GM12878 (cell line): ENCODE data around the gene HDHD3. TPM values are rescaled to one million over a fixed set of nuclear protein-coding genes. Genes with fewer than 3 reads are reported as not detected.
A peak's percentile ranks its signal among the peaks of the same experiment; 100 is the strongest.

Source experiments
- BCL11A ChIP-seq: IDR thresholded peaks from 2 replicates; pipeline ENCODE4 v1.6.1; 2011; ENCODE audit warnings: low read depth, low read length
- CBX3 ChIP-seq: fragments of 200-600 bp; sonication (generic); IDR thresholded peaks from 2 replicates; pipeline ENCODE4 v1.6.1; 2016; ENCODE audit warnings: low read depth, borderline replicate concordance
- CHD2 ChIP-seq: IDR thresholded peaks from 2 replicates; pipeline ENCODE4 v1.6.1; 2011; ENCODE audit warnings: low read depth, low read length, improper control_type of control experiment, borderline replicate concordance
- CREB1 ChIP-seq: IDR thresholded peaks from 2 replicates; pipeline ENCODE4 v1.6.1; 2012; ENCODE audit warnings: low read depth, mild to moderate bottlenecking, inconsistent platforms
- DPF2 ChIP-seq: fragments of 450-650 bp; IDR thresholded peaks from 2 replicates; pipeline ENCODE4 v1.6.1; 2017; ENCODE audit warnings: mild to moderate bottlenecking
- EED ChIP-seq: sonication (generic); IDR thresholded peaks from 2 replicates; pipeline ENCODE4 v1.6.1; 2016; ENCODE audit warnings: antibody characterized with exemption, low read depth
- ELK1 ChIP-seq: IDR thresholded peaks from 2 replicates; pipeline ENCODE4 v1.6.1; 2012; ENCODE audit warnings: low read depth, low read length, improper control_type of control experiment
- EP300 ChIP-seq, 2 experiments: fragments of 150-350 bp in 1 of 2; IDR thresholded peaks; 2 replicates each; pipeline ENCODE4 v1.6.1; 2011 to 2012; ENCODE audit warnings: low read depth in 2 of 2, low read length in 2 of 2, borderline replicate concordance in 1 of 2, improper control_type of control experiment in 1 of 2, inconsistent platforms in 1 of 2; ENCODE audit not compliant: control insufficient read depth in 1 of 2
- HDGF ChIP-seq: fragments of 450-650 bp; IDR thresholded peaks from 2 replicates; pipeline ENCODE4 v1.6.1; 2016; ENCODE audit warnings: antibody characterized with exemption
- JUNB ChIP-seq: IDR thresholded peaks from 2 replicates; pipeline ENCODE4 v1.6.1; 2016; ENCODE audit warnings: antibody characterized with exemption, mild to moderate bottlenecking
- KAT2A ChIP-seq: conservative IDR thresholded peaks from 2 replicates; pipeline ENCODE4 v1.6.1; 2011; ENCODE audit warnings: low read depth, low read length; ENCODE audit not compliant: control insufficient read depth
- LARP7 ChIP-seq: fragments of 450-650 bp; IDR thresholded peaks from 2 replicates; pipeline ENCODE4 v1.6.1; 2017; ENCODE audit warnings: mild to moderate bottlenecking
- MEF2B ChIP-seq: fragments of 450-650 bp; IDR thresholded peaks from 2 replicates; pipeline ENCODE4 v1.6.1; 2018; ENCODE audit warnings: mild to moderate bottlenecking, moderate library complexity; ENCODE audit not compliant: partially characterized antibody, poor library complexity, severe bottlenecking
- MTA3 ChIP-seq: IDR thresholded peaks from 2 replicates; pipeline ENCODE4 v1.6.1; 2012; ENCODE audit warnings: low read length, inconsistent platforms, borderline replicate concordance
- PAX8 ChIP-seq: fragments of 450-650 bp; IDR thresholded peaks from 2 replicates; pipeline ENCODE4 v1.6.1; 2017; ENCODE audit warnings: mild to moderate bottlenecking, moderate library complexity
- SMAD5 ChIP-seq: IDR thresholded peaks from 2 replicates; pipeline ENCODE4 v1.6.1; 2016; ENCODE audit warnings: antibody characterized with exemption, low read depth
- SP1 ChIP-seq: IDR thresholded peaks from one replicate; pipeline ENCODE4 v1.6.1; 2011; ENCODE audit warnings: low read depth, low read length
- SRF ChIP-seq, 2 experiments: IDR thresholded peaks; 2 replicates each; pipeline ENCODE4 v1.6.1; 2011; ENCODE audit warnings: low read depth in 2 of 2, low read length in 2 of 2, mild to moderate bottlenecking in 1 of 2, moderate library complexity in 1 of 2
- STAT1 ChIP-seq: fragments of 450-650 bp; conservative IDR thresholded peaks from 2 replicates; pipeline ENCODE4 v1.6.1; 2014; ENCODE audit warnings: antibody characterized with exemption, mild to moderate bottlenecking
- SUZ12 ChIP-seq: fragments of 200-600 bp; sonication (generic); IDR thresholded peaks from one replicate; pipeline ENCODE4 v1.6.1; 2018; ENCODE audit warnings: antibody characterized with exemption, mild to moderate bottlenecking; ENCODE audit not compliant: unreplicated experiment
- TBL1XR1 ChIP-seq: IDR thresholded peaks from 2 replicates; pipeline ENCODE4 v1.6.1; 2012; ENCODE audit warnings: low read depth, low read length, improper control_type of control experiment
- TCF3 ChIP-seq: IDR thresholded peaks from 2 replicates; pipeline ENCODE4 v1.6.1; 2012; ENCODE audit warnings: low read depth, mild to moderate bottlenecking, low read length, borderline replicate concordance; ENCODE audit not compliant: insufficient read depth
- ZNF274 ChIP-seq: IDR thresholded peaks from one replicate; pipeline ENCODE4 v1.8.0; 2011; ENCODE audit not compliant: insufficient read length, insufficient read depth
- ZNF622 ChIP-seq: fragments of 450-650 bp; IDR thresholded peaks from 2 replicates; pipeline ENCODE4 v1.6.1; 2017; ENCODE audit warnings: mild to moderate bottlenecking, inconsistent platforms
- ZZZ3 ChIP-seq: IDR thresholded peaks from 2 replicates; pipeline ENCODE4 v1.6.1; 2011; ENCODE audit warnings: low read depth; ENCODE audit not compliant: control insufficient read depth, insufficient read length
- polyA plus RNA-seq, 11 experiments: library from polyadenylated mRNA; depleted of rRNA in 4 of 11; unstranded in 6 of 11; stranded (reverse) in 5 of 11; fragments of >200 nt; fragmentation: Nextera tagmentation in 4 of 11; fragmentation: Illumina TruSeq in 1 of 11; extraction: Ambion mirVana in 4 of 11; extraction: Trizol in 1 of 11; gene quantifications; 1 replicate in 1 of 11; 2 replicates in 10 of 11; pipeline versions ENCODE4 v1.2.1 to v1.2.3, GENCODE V29; 2011 to 2016; ENCODE audit warnings: inconsistent platforms in 2 of 11, missing spikeins in 2 of 11, low read depth in 1 of 11
- total RNA-seq, 4 experiments: library from RNA; depleted of rRNA in 3 of 4; stranded (reverse); fragments of >200 nt in 3 of 4; fragmentation: Illumina TruSeq in 1 of 4; extraction: Trizol in 1 of 4; gene quantifications; 2 replicates each; pipeline versions ENCODE4 v1.2.1 to v1.2.3, GENCODE V29; 2013 to 2021
- TF ChIP-seq, protein P1 (sequence below): fragments of 450-650 bp; IDR thresholded peaks from 2 replicates; pipeline ENCODE4 v1.6.1; 2017; ENCODE audit warnings: mild to moderate bottlenecking, low read depth, inconsistent platforms; ENCODE audit not compliant: poor library complexity, severe bottlenecking
- TF ChIP-seq, protein P2 (sequence below), 3 experiments: IDR thresholded peaks in 2 of 3; conservative IDR thresholded peaks in 1 of 3; 2 replicates each; pipeline ENCODE4 v1.5.1; 2011; ENCODE audit warnings: low read depth in 3 of 3, low read length in 3 of 3, mild to moderate bottlenecking in 3 of 3, control low read depth in 2 of 3, moderate library complexity in 2 of 3, inconsistent platforms in 1 of 3, mixed read lengths in 1 of 3; ENCODE audit not compliant: control insufficient read depth in 2 of 3, insufficient read depth in 1 of 3; ENCODE audit errors: extremely low read depth in 1 of 3

HDHD3 gene
- total and polyA plus RNA-seq, 10 of the 15 experiments (the other 5 are each of a cell fraction or from before 2014, with no cell fraction given): 1.3 to 29.4 (median 17.9) TPM

- TF ChIP-seq HDGF (peak; percentile 97), MTA3 (no peak), ZNF622 (no peak), DPF2 (no peak; the same call in 1 of the 2 replicates), MEF2B (no peak), ELK1 (no peak), EED (0 out of 2 replicates have a peak, but pooled peaks have one; percentile 14), BCL11A (no peak), CBX3 (no peak), CHD2 (0 out of 2 replicates have a peak, but pooled peaks have one; percentile 28), TBL1XR1 (no peak), JUNB (no peak), STAT1 (no peak), PAX8 (no peak), EP300 (IDR thresholded peaks at IDR 0.05; ENCODE audit: borderline replicate concordance in 1 of 2, control insufficient read depth in 1 of 2, low read depth in 2 of 2, low read length in 2 of 2) (no peak), KAT2A (no peak), ZNF274 (no peak), SRF (IDR thresholded peaks at IDR 0.05; ENCODE audit: low read depth in 2 of 2, low read length in 2 of 2) (no peak), ZZZ3 (no peak), SP1 (peak; percentile 14), SMAD5 (no peak), CREB1 (no peak), LARP7 (no peak; the same call in 1 of the 2 replicates), SUZ12 (no peak), TCF3 (0 out of 2 replicates have a peak, but pooled peaks have one; percentile 30)
- TF ChIP-seq, protein P1, sequence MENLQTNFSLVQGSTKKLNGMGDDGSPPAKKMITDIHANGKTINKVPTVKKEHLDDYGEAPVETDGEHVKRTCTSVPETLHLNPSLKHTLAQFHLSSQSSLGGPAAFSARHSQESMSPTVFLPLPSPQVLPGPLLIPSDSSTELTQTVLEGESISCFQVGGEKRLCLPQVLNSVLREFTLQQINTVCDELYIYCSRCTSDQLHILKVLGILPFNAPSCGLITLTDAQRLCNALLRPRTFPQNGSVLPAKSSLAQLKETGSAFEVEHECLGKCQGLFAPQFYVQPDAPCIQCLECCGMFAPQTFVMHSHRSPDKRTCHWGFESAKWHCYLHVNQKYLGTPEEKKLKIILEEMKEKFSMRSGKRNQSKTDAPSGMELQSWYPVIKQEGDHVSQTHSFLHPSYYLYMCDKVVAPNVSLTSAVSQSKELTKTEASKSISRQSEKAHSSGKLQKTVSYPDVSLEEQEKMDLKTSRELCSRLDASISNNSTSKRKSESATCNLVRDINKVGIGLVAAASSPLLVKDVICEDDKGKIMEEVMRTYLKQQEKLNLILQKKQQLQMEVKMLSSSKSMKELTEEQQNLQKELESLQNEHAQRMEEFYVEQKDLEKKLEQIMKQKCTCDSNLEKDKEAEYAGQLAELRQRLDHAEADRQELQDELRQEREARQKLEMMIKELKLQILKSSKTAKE: no peak
- TF ChIP-seq, protein P2, sequence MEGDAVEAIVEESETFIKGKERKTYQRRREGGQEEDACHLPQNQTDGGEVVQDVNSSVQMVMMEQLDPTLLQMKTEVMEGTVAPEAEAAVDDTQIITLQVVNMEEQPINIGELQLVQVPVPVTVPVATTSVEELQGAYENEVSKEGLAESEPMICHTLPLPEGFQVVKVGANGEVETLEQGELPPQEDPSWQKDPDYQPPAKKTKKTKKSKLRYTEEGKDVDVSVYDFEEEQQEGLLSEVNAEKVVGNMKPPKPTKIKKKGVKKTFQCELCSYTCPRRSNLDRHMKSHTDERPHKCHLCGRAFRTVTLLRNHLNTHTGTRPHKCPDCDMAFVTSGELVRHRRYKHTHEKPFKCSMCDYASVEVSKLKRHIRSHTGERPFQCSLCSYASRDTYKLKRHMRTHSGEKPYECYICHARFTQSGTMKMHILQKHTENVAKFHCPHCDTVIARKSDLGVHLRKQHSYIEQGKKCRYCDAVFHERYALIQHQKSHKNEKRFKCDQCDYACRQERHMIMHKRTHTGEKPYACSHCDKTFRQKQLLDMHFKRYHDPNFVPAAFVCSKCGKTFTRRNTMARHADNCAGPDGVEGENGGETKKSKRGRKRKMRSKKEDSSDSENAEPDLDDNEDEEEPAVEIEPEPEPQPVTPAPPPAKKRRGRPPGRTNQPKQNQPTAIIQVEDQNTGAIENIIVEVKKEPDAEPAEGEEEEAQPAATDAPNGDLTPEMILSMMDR (IDR thresholded peaks at IDR 0.05 in 2 of 3, conservative IDR thresholded peaks at IDR 0.05 in 1 of 3; ENCODE audit: control insufficient read depth in 2 of 3, extremely low read depth in 1 of 3, insufficient read depth in 1 of 3, low read depth in 3 of 3, low read length in 3 of 3): no peak
These were observed at the start of gene HDHD3 (continued) for GRCh38 chr9:113376634-113377567.
